OCI-LY3 (cell line): ENCODE results near the gene SGIP1.

Source experiments
- H2AFZ ChIP-seq: fragments of 200-600, 300-600 bp; shearing (Covaris generic); 2 replicates; pipeline ENCODE4 v1.6.0; 2014; ENCODE audit warnings: antibody characterized with exemption, low read depth, low read length
- H3K27ac ChIP-seq: fragments of 200-600, 300-600 bp; sonication (generic); 2 replicates; pipeline ENCODE4 v1.5.1; 2014; ENCODE audit warnings: mild to moderate bottlenecking, low read length, moderate library complexity, mixed read lengths
- H3K27me3 ChIP-seq: fragments of 200-600, 300-600 bp; sonication (generic); 2 replicates; pipeline ENCODE4 v1.6.1; 2014; ENCODE audit warnings: low read depth, low read length, mixed read lengths
- H3K36me3 ChIP-seq: fragments of 200-600, 300-600 bp; sonication (generic); replicated peaks from 2 replicates; pipeline ENCODE3; 2014; ENCODE audit warnings: low read depth, low read length, mixed read lengths
- H3K4me1 ChIP-seq: fragments of 300-600, 200-600 bp; sonication (generic); 2 replicates; pipeline ENCODE4 v1.6.1; 2014; ENCODE audit warnings: low read length, mixed read lengths
- H3K4me2 ChIP-seq: fragments of 200-600, 300-600 bp; sonication (generic); 2 replicates; pipeline ENCODE4 v1.6.1; 2014; ENCODE audit warnings: low read length, mixed read lengths
- H3K4me3 ChIP-seq: fragments of 300-600, 200-600 bp; sonication (generic); 2 replicates; pipeline ENCODE4 v1.5.1; 2014; ENCODE audit warnings: antibody characterized with exemption, mild to moderate bottlenecking, low read length, moderate library complexity
- H3K79me2 ChIP-seq: fragments of 300-600, 200-600 bp; shearing (Covaris generic); 2 replicates; pipeline ENCODE4 v1.6.1; 2014; ENCODE audit warnings: mild to moderate bottlenecking, low read length, mixed read lengths
- H3K9ac ChIP-seq: fragments of 300-600, 200-600 bp; shearing (Covaris generic); 2 replicates; pipeline ENCODE4 v1.6.0; 2014; ENCODE audit warnings: mild to moderate bottlenecking, low read length, moderate library complexity
- H3K9me3 ChIP-seq: fragments of 200-600, 300-600 bp; shearing (Covaris generic); 2 replicates; pipeline ENCODE4 v1.6.1; 2014; ENCODE audit warnings: low read length, mixed read lengths; ENCODE audit not compliant: insufficient read depth
- H4K20me1 ChIP-seq: fragments of 200-600, 300-600 bp; sonication (generic); 2 replicates; pipeline ENCODE4 v1.6.1; 2016; ENCODE audit warnings: low read length, mixed read lengths; ENCODE audit not compliant: insufficient read depth
- CTCF ChIP-seq: fragments of 200-600, 300-600 bp; sonication (generic); IDR thresholded peaks from 2 replicates; pipeline ENCODE4 v1.5.1; 2014; ENCODE audit warnings: antibody characterized with exemption, low read length, low read depth
- EZH2phosphoT487 ChIP-seq: fragments of 200-600 bp; shearing (Covaris generic); IDR thresholded peaks from 2 replicates; pipeline ENCODE4 v1.6.1; 2018; ENCODE audit warnings: antibody characterized with exemption, mixed run types, low read depth

Gene SGIP1

GRCh38 chr1:66739401-66740157 is 205.6 kb downstream of the SGIP1 start:
- Histone ChIP-seq H3K4me2 (no peak overlapping the region), H3K27ac (no peak overlapping the region), H3K79me2 (no peaks in the 10 kb centered on the region), H3K4me3 (no peak overlapping the region), H3K4me1 (no peaks in the 10 kb centered on the region), H4K20me1 (no peaks in the 10 kb centered on the region), H3K36me3 (no peaks in the 10 kb centered on the region), H3K27me3 (no peaks in the 10 kb centered on the region), H2AFZ (no peak overlapping the region), H3K9ac (no peak overlapping the region), H3K9me3 (no peaks in the 10 kb centered on the region)
- TF ChIP-seq EZH2phosphoT487 (no peak), CTCF (no peak)

GRCh38 chr1:66745451-66745850 is 211.5 kb downstream of the SGIP1 start:
- Histone ChIP-seq H3K9ac (no peak overlapping the region), H3K4me3 (no peak overlapping the region), H3K27ac (no peak overlapping the region), H3K4me2 (no peak overlapping the region), H3K36me3 (no peaks in the 10 kb centered on the region), H3K9me3 (no peaks in the 10 kb centered on the region), H4K20me1 (no peaks in the 10 kb centered on the region), H3K79me2 (no peaks in the 10 kb centered on the region), H3K4me1 (no peaks in the 10 kb centered on the region), H2AFZ (no peak overlapping the region), H3K27me3 (no peaks in the 10 kb centered on the region)
- no peak for TF ChIP-seq EZH2phosphoT487
- no peak for TF ChIP-seq CTCF

DNA sequence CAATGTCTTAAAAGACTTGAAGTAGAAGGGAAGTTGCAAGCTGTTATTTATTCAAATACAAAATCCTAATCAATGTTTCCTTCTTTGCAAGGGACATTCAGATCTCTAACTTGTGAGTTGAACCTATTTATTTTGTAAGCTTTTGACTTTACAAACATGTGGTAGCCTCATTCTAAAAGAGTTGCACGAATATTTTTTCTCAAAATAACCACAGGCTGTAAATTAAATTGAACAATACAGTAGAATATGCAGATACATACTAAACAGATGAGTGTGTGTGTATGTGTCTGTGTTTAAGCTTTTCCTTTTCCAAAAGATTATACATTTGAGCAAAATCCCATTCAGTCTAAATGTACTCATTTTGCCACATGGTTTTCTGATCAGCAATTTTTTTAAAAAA is 213.5 kb downstream of the SGIP1 start:
- H3K27ac ChIP-seq: no peak overlapping the region
- TF ChIP-seq EZH2phosphoT487 (no peak), CTCF (no peak)
- H3K9ac ChIP-seq: no peak overlapping the region
- no peak overlapping the region for H3K4me3 ChIP-seq
- H2AFZ ChIP-seq: no peak overlapping the region
- H3K9me3 ChIP-seq: no peaks in the 10 kb centered on the region
- H3K79me2 ChIP-seq: no peaks in the 10 kb centered on the region
- no peaks in the 10 kb centered on the region for H4K20me1 ChIP-seq
- H3K4me1 ChIP-seq: no peaks in the 10 kb centered on the region
- H3K4me2 ChIP-seq: no peak overlapping the region
- H3K36me3 ChIP-seq: no peaks in the 10 kb centered on the region
- H3K27me3 ChIP-seq: no peaks in the 10 kb centered on the region

- Histone ChIP-seq H3K9ac (no peak overlapping the region), H2AFZ (no peak overlapping the region), H3K79me2 (no peaks in the 10 kb centered on the region), H3K4me2 (no peak overlapping the region), H3K27ac (no peak overlapping the region), H3K9me3 (no peaks in the 10 kb centered on the region), H3K4me1 (no peaks in the 10 kb centered on the region), H3K36me3 (no peaks in the 10 kb centered on the region), H3K27me3 (no peaks in the 10 kb centered on the region), H3K4me3 (no peak overlapping the region), H4K20me1 (no peaks in the 10 kb centered on the region)
- no peak for TF ChIP-seq EZH2phosphoT487
Observed at GRCh38 chr1:66750577-66750976, 216.6 kb downstream of the SGIP1 start.
